B cell (primary cell): ENCODE data around the gene ATP6V1C2. TPM values are rescaled to one million over a fixed set of nuclear protein-coding genes. Genes with fewer than 3 reads are reported as not detected.

Experiments used
- ATAC-seq: fragments of 200-7000 bp; cut with Tn5 transposase; one replicate; pipeline ENCODE4 v1.10.0; 2021; ENCODE audit warnings: low read depth, mild to moderate bottlenecking, moderate number of reproducible peaks, moderate library complexity
- CTCF ChIA-PET: fragments of 350-600 bp; sonication (Branson Sonifier 250); formaldehyde crosslinking; loops from one replicate; lab custom pipeline; 2021; ENCODE audit warnings: antibody characterized with exemption, inconsistent platforms; lab: Charles Lee
- POLR2A ChIA-PET: fragments of 350-600 bp; sonication (Branson Sonifier 250); formaldehyde crosslinking; loops from one replicate; lab custom pipeline; 2021; ENCODE audit warnings: antibody characterized with exemption; lab: Charles Lee
- DNase-seq: peaks from one replicate; pipeline ENCODE4 v3.0.0; 2013
- H2AFZ ChIP-seq: 2 replicates; pipeline ENCODE4 v1.6.1; 2012; ENCODE audit warnings: mild to moderate bottlenecking, low read depth, low read length; ENCODE audit not compliant: insufficient read depth, poor library complexity, severe bottlenecking
- H3K27ac ChIP-seq, 2 donors: 1 replicate in 1 of 2; 2 replicates in 1 of 2; pipeline ENCODE4 v1.5.1; 2012 to 2013; ENCODE audit warnings: low read length in 2 of 2, mild to moderate bottlenecking in 2 of 2, moderate library complexity in 1 of 2
- H3K27me3 ChIP-seq, 4 experiments: fragments of 200-600 bp in 1 of 4; sonication (generic) in 1 of 4; replicated peaks in 1 of 4; 1 replicate in 2 of 4; 2 replicates in 2 of 4; pipeline versions ENCODE4 v1.6.1 to v1.7.0; 2013 to 2016; ENCODE audit warnings: low read length in 3 of 4, mild to moderate bottlenecking in 2 of 4, mixed read lengths in 1 of 4, moderate library complexity in 1 of 4; ENCODE audit not compliant: insufficient read depth in 4 of 4, control insufficient read depth in 3 of 4; ENCODE audit errors: control extremely low read depth in 1 of 4
- H3K36me3 ChIP-seq, 2 experiments: replicated peaks in 1 of 2; 1 replicate in 1 of 2; 2 replicates in 1 of 2; pipeline versions ENCODE4 v1.6.1 to v1.7.1; 2013; ENCODE audit warnings: low read length in 1 of 2; ENCODE audit not compliant: insufficient read depth in 2 of 2, control insufficient read depth in 1 of 2; ENCODE audit errors: control extremely low read depth in 1 of 2, extremely low read depth in 1 of 2
- H3K4me1 ChIP-seq, 2 donors: fragments of 200-600 bp in 1 of 2; sonication (generic) in 1 of 2; 1 replicate in 1 of 2; 2 replicates in 1 of 2; pipeline versions ENCODE4 v1.5.1 to v1.6.1; 2013 to 2017; ENCODE audit warnings: low read length in 2 of 2; ENCODE audit not compliant: control insufficient read depth in 2 of 2, insufficient read depth in 2 of 2
- H3K4me2 ChIP-seq: replicated peaks from 2 replicates; pipeline ENCODE3; 2012; ENCODE audit warnings: mild to moderate bottlenecking, low read depth, low read length; ENCODE audit not compliant: poor library complexity, severe bottlenecking
- H3K4me3 ChIP-seq, 5 experiments: fragments of 200-600 bp in 1 of 5; sonication (generic) in 1 of 5; 1 replicate in 3 of 5; 2 replicates in 2 of 5; pipeline versions ENCODE4 v1.5.1 to v1.7.0; 2011 to 2016; ENCODE audit warnings: low read length in 4 of 5, mild to moderate bottlenecking in 4 of 5, low read depth in 2 of 5, control low read depth in 1 of 5, moderate library complexity in 1 of 5; ENCODE audit not compliant: insufficient read depth in 1 of 5; ENCODE audit errors: control extremely low read depth in 1 of 5, extremely low read depth in 1 of 5
- H3K79me2 ChIP-seq: fragments of 200-600 bp; sonication (generic); one replicate; pipeline ENCODE4 v1.6.0; 2016; ENCODE audit warnings: low read length; ENCODE audit not compliant: control insufficient read depth, insufficient read depth
- H3K9ac ChIP-seq: fragments of 200-600 bp; sonication (generic); 2 replicates; pipeline ENCODE4 v1.6.1; 2017; ENCODE audit warnings: mild to moderate bottlenecking, low read length, moderate library complexity
- H3K9me3 ChIP-seq, 3 donors: one replicate each; pipeline versions ENCODE4 v1.6.1 to v1.7.1; 2013; ENCODE audit warnings: low read length in 2 of 3; ENCODE audit not compliant: control insufficient read depth in 2 of 3, insufficient read depth in 1 of 3; ENCODE audit errors: control extremely low read depth in 1 of 3
- H4K20me1 ChIP-seq: 2 replicates; pipeline ENCODE4 v1.6.0; 2012; ENCODE audit warnings: mild to moderate bottlenecking, low read length; ENCODE audit not compliant: insufficient read depth, control insufficient read depth, poor library complexity, severe bottlenecking
- H3K27ac Mint-ChIP-seq: one replicate; pipeline ENCODE4 v1.8.0; 2021; ENCODE audit warnings: mixed read lengths
- H3K27me3 Mint-ChIP-seq: one replicate; pipeline ENCODE4 v1.8.0; 2021; ENCODE audit warnings: mixed read lengths
- H3K4me1 Mint-ChIP-seq: one replicate; pipeline ENCODE4 v1.8.0; 2021; ENCODE audit warnings: mixed read lengths
- H3K4me3 Mint-ChIP-seq: one replicate; pipeline ENCODE4 v1.8.0; 2021; ENCODE audit warnings: mixed read lengths
- H3K9me3 Mint-ChIP-seq: one replicate; pipeline ENCODE4 v1.8.0; 2022; ENCODE audit warnings: mixed read lengths; ENCODE audit not compliant: insufficient read depth
- CTCF ChIP-seq: fragments of 200-600 bp; IDR thresholded peaks from one replicate; pipeline ENCODE4 v1.8.0; 2022; ENCODE audit warnings: antibody characterized with exemption, mild to moderate bottlenecking
- EZH2 ChIP-seq: IDR thresholded peaks from 2 replicates; pipeline ENCODE4 v1.6.1; 2012; ENCODE audit warnings: borderline replicate concordance, low read depth, mild to moderate bottlenecking, moderate library complexity, low read length; ENCODE audit not compliant: insufficient read depth, poor library complexity, severe bottlenecking
- WGBS: methylation state at CpG from one replicate; pipeline ENCODE4 v1.1.5; 2013; ENCODE audit warnings: missing lambda C conversion rate; ENCODE audit not compliant: insufficient coverage; 5-methylcytosine and 5-hydroxymethylcytosine counted together
- intact Hi-C: fragments of 100-400 bp; cut with micrococcal nuclease; formaldehyde crosslinking; loops from one replicate; pipeline ENCODE4 v1.10.0; 2022
- polyA plus RNA-seq: library from polyadenylated mRNA; depleted of rRNA; stranded (reverse); fragments of >200 nt; gene quantifications from 2 replicates; pipeline ENCODE4 v1.2.3, GENCODE V29; 2012
- small RNA-seq: library from RNA; depleted of rRNA; stranded (forward); fragments of <200 nt; gene quantifications from one replicate; pipeline ENCODE3, GENCODE V24; 2012; ENCODE audit warnings: low replicate concordance, low read depth; ENCODE audit not compliant: insufficient read length
- total RNA-seq, 2 donors: library from RNA; stranded (reverse); fragments of 120-200 nt in 1 of 2; gene quantifications; 1 replicate in 1 of 2; 2 replicates in 1 of 2; pipeline versions ENCODE4 v1.2.3 to v1.2.4, GENCODE V29; 2013 to 2022

The ATP6V1C2 gene
- total and polyA plus RNA-seq, 2 donors (not counting 1 experiment from before 2014, with no cell fraction given) = 0.54 to 4.4 TPM

GRCh38 chr2:10834068-10834655 is 112.7 kb downstream of the ATP6V1C2 start:
- Histone ChIP-seq H3K9me3 (peaks cover 0 to 8% (median 0%) of the 10 kb centered on the region in 3 donors), H3K27me3 (peaks cover 0 to 49% (median 8%) of the 10 kb centered on the region in 4 experiments), H3K9ac (no peak overlapping the region), H3K36me3 (no peaks in the 10 kb centered on the region), H3K4me2 (no peak overlapping the region), H3K4me3 (no peak overlapping the region), H2AFZ (no peak overlapping the region), H4K20me1 (no peaks in the 10 kb centered on the region), H3K27ac (no peak overlapping the region), H3K79me2 (no peaks in the 10 kb centered on the region), H3K4me1 (peaks cover 10 to 12% of the 10 kb centered on the region in 2 donors)
- no peaks in the 10 kb centered on the region for H3K9me3 Mint-ChIP-seq
- H3K27ac Mint-ChIP-seq = no peak overlapping the region
- ATAC-seq = no peak
- H3K4me3 Mint-ChIP-seq = no peak overlapping the region
- intact Hi-C loops = no loop called here
- H3K4me1 Mint-ChIP-seq = peaks cover 8% of the 10 kb centered on the region
- DNase-seq = no peak
- no peak for TF ChIP-seq EZH2
- TF ChIP-seq CTCF = no peak
- ChIA-PET CTCF (interaction anchor here (1.6 to 4.1 kb wide), 4 partner anchors 8 to 296 kb away, joined by 4 to 19 read pairs (median 16); no protein-coding TSS in a partner anchor), POLR2A (no interaction called here)
- H3K27me3 Mint-ChIP-seq = peaks cover 47% of the 10 kb centered on the region
- WGBS = 56% methylated on average over 5 of the region's 8 CpGs

Small RNA genes lying within 50 kb of the gene (small RNA-seq; reads per million reads assigned to genes)
- not detected for gene RNU7-138P
- not detected for gene RNU7-176P

Other genes starting within 250 kb of the ATP6V1C2 start
- 20.5 and 27.7 TPM in 2 replicates for gene NOL10, start 31.7 kb upstream of the ATP6V1C2 start, total RNA-seq
- 9.1 and 9.4 TPM in 2 replicates for gene NOL10, start 31.7 kb upstream of the ATP6V1C2 start, polyA plus RNA-seq
- 47.9 and 53.8 TPM in 2 replicates for gene PDIA6, start 91.2 kb downstream of the ATP6V1C2 start, total RNA-seq
- 23.8 and 53.7 TPM in 2 replicates for gene PDIA6, start 91.2 kb downstream of the ATP6V1C2 start, polyA plus RNA-seq
- not detected in 2 replicates for gene KCNF1, start 190.3 kb downstream of the ATP6V1C2 start, total RNA-seq
- not detected in 2 replicates for gene KCNF1, start 190.3 kb downstream of the ATP6V1C2 start, polyA plus RNA-seq